Esophagus squamous epithelium (tissue), 4 donors: ENCODE data around the gene CPSF2.

ENCODE experiments used
- POLR2A ChIP-seq, 4 donors: fragments of 450-650 bp; IDR thresholded peaks; one replicate each; pipeline ENCODE4 v1.6.1; 2017; ENCODE audit warnings: antibody characterized with exemption in 4 of 4, mild to moderate bottlenecking in 4 of 4, moderate library complexity in 3 of 4
- TF ChIP-seq, protein P1 (sequence below), 6 experiments: fragments of 450-650 bp in 4 of 6; fragments of 200-600 bp in 2 of 6; sonication (generic) in 2 of 6; IDR thresholded peaks; one replicate each; pipeline ENCODE4 v1.5.1; 2016 to 2019; ENCODE audit warnings: antibody characterized with exemption in 6 of 6, mild to moderate bottlenecking in 4 of 6, moderate library complexity in 4 of 6

DNA sequence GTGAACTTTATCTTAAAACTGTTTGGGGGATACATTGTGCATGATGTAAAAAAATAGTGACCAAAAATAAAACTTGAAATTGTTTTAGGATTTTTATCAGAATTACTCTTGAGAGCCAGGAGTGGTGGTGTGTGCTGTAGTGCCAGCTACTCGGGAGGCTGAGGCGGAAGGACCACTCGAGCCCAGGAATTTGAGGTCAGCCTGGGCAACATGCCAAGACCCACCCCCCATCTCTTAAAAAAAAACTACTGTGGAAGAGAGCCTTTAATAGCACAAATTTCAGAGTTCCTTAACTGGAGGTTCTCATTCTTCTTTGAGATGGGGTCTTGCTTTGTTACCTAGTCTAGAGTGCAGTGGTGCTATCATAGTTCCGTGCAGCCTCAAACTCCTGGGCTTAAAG lies 21.5 kb downstream of the CPSF2 start:
- TF ChIP-seq, protein P1, sequence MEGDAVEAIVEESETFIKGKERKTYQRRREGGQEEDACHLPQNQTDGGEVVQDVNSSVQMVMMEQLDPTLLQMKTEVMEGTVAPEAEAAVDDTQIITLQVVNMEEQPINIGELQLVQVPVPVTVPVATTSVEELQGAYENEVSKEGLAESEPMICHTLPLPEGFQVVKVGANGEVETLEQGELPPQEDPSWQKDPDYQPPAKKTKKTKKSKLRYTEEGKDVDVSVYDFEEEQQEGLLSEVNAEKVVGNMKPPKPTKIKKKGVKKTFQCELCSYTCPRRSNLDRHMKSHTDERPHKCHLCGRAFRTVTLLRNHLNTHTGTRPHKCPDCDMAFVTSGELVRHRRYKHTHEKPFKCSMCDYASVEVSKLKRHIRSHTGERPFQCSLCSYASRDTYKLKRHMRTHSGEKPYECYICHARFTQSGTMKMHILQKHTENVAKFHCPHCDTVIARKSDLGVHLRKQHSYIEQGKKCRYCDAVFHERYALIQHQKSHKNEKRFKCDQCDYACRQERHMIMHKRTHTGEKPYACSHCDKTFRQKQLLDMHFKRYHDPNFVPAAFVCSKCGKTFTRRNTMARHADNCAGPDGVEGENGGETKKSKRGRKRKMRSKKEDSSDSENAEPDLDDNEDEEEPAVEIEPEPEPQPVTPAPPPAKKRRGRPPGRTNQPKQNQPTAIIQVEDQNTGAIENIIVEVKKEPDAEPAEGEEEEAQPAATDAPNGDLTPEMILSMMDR (IDR thresholded peaks at IDR 0.05): no peak
- TF ChIP-seq POLR2A (IDR thresholded peaks at IDR 0.05): no peak
